ENCODE measurements around the gene KCNQ1OT1.

Gene KCNQ1OT1

DNA sequence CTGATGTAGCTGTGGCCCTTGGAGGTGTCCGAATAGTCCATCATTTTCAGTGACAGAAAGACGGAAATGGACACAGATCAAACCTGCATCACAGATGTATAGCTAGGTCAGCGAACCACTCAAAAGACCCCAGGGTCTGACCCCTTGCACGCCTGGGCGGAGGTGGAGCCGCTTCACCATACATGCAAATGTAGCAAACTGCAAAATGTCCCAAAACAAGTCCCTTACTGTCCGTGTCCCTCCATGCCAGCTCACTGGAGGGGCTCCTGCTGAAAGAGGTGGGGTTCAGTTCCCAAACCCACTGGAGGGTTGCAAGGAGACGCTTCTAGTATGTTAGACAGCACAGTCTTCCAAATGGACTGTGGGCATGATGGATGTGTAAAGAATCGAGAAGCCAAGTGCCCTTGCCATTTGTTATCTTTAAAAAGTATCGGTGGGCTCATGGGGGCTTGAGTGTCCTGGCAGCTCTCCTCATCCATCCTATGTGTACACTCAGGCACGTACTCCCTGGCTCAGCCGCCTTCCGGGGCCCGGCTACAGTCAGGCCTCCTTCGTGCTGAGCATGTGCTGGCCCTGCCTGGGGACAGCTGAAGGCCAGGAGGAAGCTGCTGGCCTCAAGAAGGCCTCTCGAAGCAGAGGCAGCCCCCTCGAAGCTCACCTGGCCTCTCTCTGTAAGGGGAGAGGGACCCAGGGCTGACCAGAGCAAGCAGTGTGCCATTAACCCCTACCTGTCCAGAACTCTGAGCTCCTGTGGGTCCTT lies 20.2 kb upstream of the KCNQ1OT1 start:
- DNase-seq = no peak

DNA sequence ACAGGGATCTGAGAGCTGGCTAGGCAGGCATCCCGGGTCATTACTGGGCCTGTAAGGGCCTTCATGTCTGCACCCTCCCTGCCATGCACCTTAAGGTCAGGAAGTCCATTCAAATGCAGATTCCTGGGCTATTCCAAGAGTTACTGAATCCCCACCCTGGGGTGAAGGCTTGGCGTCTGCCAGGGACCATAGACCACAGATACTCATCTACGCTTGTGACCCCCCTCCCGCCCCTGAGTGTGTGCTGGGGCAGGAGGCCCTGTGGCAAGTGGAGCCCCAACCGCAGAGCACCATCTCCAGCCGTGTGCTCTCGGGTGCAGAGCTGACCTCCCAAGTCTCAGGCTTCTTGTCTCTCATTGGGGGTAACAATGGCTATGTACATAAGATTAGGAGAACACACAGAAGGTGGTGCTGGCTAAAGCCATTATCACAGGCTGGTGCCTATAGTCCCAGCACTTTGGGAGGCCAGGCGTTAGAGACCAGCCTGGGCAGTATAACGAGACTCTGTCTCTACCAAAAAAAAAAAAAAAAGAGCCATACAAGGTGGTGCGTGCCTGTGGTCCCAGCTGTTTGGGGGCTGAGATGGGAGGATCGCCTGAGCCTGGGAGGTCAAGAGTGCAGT lies 19.1 kb upstream of the KCNQ1OT1 start:
- no peak for DNase-seq

DNA sequence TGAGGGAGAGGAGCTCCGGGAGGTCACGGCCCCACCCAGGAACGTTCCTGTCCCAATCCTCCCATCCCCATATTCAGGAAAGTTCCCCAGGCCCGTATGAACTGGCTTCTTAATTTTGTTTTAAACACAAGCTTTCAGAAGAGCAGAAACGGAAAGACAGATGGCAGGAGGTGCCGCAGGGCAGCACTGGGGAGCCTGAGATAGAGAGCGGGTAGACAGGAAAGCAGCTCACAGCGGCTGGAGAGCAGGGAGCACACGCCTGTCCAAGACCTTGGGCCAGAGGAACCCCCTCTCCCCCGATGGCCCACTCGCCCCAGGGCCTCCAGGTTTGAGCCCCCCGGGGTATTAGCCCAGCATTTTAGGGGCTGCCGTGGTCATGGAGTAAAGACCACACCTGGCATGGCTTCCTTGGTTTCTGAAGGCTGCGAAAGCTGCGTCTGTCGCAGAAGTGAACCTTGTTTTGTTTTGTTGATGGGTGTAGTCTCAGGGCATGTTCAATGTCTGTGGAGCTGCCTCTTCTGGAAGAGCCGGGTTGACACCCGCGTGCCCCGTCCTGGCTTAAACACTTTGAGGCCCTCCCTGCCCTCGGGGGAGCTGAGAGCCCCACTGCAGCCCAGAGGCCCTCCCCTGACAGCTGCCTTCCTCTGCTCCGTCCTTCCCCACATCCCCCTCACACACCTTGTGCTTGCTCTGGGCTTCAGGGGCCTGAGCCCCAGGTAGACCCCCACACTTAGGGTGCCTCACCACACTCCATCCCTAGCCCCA lies 17.9 kb upstream of the KCNQ1OT1 start:
- no peak for DNase-seq

DNA sequence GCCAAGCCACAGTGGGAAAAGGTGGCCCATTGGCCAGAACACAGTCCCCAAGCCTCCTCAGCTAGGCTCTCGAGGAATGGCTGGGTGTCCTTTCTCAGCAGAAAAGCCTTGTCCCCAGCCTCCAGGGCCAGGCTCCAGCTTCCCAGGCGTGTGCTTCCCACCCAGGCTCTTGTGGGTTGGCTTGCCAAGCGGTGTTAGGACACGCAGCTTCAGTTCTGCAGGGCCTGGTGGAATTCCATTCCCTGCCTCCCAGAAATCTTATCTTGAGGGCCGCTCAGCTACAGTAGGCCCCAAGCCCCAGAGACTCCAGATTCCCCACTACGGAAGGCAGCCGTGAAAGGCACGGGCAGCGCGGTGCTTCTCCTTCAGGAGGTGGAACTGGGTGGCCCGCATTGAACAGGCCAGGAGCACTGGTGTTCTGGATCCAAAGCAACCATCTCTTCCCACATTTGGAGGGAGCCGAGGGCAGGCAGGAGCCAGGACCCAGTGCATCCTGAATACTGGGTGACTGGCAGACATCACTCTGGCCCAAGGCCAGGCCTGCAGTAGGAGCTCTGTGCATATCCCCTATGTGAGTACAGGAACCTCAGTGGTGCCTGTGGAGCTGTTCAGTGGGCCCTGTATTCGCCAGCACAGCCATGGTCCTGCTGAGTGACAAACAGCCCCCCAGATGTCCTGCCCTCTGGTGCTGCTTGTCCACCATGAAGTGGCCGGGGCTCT lies 16.7 kb upstream of the KCNQ1OT1 start:
- DNase-seq = no peak

DNA sequence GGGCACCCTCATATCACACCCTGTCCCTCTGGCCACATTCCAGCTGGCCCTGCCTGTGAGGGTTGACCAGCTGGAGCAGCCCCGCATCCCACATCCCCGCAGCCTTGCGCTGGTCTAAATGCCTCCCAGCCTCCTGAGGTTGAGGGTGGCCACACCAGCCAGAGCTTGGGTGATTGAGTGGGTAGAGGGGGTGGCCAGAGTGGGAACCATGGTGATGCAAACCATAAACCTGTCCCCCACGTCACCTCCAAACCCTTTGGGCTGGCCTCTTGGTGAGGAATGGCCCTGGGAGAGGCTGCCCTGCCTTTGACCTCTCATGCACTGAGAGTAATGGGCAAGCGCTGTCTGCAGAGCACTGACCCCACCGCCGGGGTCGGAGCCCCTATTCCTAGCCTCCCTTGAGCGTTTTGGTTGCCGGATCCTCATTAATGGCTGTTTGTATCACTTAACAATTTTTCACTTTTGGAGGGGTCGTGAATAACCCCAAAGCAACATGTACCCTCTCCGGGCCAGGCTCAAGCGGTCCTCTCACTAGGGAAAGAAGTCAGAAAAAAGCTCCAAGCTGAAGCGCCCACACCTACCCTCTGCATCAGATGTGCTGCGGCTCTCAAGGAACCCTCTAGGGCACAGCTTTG lies 16.0 kb upstream of the KCNQ1OT1 start:
- DNase-seq = no peak

DNA sequence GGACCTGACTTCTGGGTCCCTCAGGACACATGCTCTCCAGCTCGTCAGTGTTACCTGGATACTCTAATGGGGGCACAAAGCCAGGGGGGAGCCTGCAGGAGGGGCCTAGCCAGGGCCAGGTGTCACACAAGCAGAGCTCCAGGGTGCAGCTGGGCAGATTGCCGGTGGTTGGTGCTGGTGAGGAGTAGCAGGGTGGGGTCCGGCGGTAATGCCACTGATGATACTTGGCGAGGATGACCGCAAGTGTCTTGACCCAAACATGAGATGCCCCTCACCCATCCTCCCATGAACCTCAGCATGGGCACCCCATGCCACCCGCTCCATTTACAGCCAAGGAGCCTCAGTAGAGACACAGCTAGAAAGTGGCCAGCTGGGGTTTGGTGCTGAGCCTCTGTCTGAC lies 15.1 kb upstream of the KCNQ1OT1 start:
- no peak for DNase-seq

DNA sequence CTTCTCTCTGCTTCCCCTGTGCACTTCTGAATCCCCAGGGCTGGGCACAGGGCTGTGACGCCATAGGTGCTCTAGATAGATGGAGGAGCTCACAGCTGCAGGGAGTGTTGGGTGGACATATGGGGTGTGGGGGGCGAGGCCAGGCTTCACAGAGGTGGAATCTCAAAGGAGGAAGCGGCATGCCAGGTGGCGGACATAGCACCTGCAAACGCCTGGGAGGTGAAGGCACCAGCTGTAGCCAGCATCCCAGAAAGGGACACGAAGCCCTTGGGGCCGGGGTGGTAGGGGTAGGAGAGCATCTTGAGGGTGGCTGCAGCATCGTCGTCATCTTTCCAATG lies 14.6 kb upstream of the KCNQ1OT1 start:
- no peak for DNase-seq

DNA sequence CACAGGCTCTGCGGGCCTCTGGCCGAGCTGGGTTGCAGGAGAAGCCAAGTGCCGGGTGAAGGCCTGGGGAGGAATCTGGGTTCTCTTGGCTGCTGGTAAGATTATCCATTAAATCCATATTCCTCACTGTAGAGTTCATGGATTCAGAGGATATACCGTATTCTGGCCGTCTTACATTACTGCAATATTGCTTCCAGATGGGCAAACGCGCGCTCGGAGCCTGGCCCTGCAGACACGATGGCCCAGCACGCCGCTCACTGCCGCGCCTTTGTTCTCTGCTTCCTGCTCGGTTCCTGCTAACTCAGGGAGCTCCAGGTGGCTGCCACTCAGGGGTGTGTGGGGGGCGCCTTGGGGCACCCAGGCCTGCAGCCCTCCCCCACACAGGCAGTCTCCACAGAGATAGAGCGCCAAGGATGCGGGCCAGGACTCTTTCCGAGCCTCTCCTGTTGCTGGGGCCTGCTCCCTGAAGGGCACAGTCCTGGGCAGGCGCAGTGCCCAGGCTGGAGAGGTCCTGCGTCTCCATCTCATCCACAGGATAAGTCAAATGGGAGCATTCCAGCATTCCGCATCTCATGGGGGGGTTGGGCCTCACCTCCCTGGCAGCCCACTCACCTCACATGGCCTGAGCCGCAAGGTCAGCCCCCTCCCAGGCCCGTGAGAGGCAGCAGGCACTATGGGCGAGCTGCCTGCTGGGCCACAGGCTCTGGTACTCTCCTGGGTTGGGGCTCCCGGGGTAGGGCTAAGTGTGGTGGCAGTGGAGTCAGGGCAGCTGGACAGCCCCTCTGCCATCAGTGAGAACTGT lies 14.1 kb upstream of the KCNQ1OT1 start:
- no peak for DNase-seq

DNA sequence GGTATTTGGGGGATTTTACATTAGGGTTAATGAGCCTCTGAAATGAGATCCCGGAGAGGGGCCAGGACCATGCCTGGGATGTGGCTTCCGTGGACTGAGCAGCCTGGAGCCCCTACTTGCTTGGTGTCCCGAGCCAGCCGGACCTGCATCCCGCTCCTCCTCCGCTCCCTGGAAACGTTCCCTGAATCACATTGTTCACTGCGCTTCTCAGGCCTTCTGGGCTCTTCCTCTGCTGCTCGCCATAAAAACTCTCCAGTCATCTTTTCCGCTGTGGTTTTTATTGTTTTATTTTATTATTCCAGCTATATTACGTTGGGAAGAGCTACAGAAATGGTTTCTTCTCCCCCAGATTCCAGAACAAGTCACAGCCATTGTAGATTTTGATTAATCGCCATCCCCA lies 13.3 kb upstream of the KCNQ1OT1 start:
- no peak for DNase-seq

DNA sequence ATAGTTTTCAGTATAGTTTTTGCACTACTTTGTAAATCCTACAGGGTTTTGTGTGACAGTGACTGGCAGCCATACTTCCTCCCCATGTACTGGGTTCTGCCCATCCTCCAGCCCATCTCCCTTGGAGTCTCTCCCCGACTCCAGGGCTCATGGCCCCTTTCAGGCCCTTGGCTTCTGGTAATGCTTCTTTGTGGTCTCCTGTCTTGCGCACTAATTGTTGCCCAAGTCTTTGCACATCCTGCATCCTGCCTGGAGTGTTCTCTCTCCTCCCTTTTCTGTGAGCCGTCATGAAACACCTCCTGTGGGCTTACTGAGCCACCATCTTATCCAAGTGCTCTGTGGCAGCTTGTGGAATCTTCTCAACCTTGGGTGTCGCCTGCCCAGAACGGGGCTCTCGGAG lies 11.4 kb upstream of the KCNQ1OT1 start:
- DNase-seq = no peak

DNA sequence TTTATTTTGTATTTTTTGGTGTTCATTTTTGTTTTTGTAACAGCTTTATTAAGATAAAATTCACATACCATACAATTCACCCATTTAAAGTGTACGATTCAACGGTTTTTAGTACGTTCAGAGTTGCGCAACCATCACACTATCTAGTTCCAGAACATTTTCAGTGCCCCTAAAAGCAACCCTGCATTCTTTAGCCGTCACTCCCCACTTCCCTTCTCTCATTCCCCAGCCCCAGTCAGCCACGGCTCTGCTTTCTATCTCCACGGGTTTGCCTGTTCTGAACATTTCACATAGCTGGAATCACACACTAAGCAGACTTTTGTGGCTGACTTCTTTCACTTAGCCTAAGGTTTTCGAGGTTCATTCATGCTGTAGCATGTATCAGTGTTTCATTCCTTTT lies 9.6 kb upstream of the KCNQ1OT1 start:
- DNase-seq = no peak

DNA sequence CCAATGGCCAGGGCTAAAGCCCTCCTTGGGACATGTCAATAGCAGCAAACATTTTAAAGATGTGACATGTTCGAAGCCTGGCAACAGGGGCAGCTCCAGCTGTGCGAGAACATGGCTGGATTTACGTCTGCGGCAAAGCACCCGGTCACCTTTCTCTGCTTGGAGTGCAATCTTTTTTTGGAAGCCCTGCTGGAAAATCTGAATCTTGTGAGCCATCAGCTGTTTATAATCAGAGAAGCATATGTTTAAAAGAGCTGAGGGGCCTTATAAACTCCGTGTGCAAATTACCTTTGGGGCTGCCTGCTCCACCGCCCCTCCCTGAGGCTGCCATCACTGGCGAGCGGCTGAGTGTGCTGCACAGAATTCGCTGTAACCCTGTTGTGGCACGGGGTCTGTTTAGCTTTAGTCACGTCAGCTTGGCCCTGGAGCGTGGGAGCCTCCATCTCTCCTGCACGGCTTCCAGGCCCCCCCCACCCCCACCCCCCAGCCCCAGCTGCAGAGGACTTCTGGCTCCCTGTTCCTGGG lies 9.0 kb upstream of the KCNQ1OT1 start:
- no peak for DNase-seq

DNA sequence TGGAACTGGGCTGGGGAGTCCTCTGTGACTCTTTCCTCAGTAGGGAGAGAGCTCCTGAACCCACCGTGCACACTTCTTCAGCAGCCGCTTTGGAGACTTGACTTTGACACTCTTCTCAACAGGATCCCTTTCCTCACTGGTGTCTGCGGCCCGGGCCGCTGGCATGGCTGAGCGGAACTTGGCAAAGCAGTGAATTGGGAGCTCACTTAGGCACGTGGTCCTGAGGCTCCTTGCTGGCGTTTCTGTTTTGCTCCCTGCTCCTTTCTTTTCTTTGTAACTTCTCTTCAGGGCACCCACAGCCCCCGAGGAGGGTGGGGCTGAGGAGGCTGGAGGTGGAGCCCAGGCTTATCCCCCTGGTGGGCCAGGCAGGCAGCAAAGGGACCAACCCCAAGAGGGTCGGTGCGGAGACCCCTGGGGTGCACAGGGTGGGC lies 8.4 kb upstream of the KCNQ1OT1 start:
- DNase-seq = no peak

DNA sequence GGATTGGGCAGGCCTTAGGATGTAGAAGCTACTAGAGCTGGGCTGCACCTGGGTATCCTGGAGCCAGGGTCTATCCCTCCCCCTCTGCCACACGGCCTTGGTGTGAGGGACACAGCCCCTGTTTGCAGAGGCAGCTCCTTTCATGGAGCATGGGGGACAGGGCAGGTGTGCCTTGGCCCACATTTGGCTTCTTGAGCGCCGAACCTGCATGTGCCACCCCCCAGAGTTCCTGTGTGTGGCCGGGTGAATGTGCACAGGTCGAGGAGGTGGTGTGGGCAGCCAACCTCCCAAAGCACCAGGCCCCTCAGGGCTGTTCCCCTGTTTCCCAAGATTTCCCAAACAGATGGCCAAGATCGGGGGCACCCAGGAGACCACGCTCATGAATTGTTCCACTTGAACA lies 7.9 kb upstream of the KCNQ1OT1 start:
- DNase-seq = no peak

DNA sequence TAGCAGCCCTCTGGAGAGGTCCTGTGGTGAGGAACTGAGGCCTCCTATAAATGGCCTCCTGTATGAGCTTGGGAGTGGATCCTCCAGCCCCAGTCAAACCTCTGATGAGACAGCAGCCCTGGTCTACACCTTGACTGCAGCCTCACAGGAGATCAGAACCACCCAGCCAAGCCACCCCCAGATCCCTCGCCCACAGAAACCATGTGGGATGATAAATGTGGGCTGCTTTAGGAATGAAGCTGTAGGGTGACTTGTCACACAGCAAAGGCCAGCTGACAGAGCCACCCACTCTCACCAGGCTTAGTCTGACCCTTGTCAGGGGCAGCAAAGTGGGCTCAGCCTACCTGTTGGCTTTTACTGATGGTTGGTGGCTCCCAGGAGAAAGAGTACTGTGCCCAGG lies 6.5 kb upstream of the KCNQ1OT1 start:
- no peak for DNase-seq

DNA sequence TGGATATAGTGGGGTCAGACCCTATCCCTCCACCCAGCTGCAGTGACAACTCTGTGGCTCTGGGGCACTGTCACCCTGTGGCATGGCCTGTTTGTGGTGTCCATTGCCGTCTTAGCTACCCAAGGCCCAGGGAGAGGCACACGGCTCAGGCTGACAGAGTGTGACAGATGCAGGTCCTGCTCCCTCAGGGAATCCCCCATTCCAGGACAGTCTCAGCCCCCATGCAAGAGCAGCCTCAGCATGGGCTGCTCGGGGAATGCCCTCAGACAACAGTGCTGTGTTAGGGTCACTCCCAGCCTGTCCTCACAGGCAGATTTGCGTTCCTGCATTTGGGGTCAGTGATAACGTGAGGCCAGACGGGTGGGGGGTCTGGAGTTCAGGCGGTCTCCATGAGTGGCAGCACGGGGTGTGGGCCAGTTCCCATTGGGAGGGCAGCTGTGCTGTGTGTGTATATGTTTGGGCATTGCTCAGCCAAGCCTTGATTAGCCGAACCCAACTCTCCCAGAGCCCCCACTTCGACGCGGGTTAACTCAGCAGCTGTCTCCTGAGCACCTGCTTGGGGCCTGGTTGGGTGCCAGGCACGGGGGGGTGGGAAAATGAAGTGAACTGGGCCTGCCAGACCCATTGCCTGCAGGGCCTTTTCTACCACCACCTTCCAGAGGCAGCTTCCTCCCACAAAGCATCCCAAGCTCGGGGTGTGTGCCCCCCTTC lies 5.3 kb upstream of the KCNQ1OT1 start:
- no peak for DNase-seq

DNA sequence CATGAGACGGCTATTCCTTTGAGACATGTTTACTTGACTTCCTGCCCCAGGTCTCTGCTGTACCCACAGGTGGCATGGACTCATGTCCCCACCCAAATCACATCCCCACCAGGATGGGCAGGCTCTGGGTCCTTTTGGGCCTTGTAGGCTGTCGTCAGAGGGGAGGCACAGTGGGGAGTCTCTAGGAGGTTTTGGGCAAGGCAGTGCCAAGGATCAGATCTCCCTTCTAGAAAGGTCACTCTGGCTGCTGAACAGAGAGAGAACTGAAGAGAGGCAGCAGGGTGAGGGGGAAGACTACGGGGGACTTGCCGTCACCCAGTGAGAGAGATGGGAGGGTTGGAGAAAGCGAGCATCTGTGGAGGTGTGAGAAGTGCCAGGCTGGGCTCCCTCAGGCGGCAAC lies 4.6 kb upstream of the KCNQ1OT1 start:
- no peak for DNase-seq

DNA sequence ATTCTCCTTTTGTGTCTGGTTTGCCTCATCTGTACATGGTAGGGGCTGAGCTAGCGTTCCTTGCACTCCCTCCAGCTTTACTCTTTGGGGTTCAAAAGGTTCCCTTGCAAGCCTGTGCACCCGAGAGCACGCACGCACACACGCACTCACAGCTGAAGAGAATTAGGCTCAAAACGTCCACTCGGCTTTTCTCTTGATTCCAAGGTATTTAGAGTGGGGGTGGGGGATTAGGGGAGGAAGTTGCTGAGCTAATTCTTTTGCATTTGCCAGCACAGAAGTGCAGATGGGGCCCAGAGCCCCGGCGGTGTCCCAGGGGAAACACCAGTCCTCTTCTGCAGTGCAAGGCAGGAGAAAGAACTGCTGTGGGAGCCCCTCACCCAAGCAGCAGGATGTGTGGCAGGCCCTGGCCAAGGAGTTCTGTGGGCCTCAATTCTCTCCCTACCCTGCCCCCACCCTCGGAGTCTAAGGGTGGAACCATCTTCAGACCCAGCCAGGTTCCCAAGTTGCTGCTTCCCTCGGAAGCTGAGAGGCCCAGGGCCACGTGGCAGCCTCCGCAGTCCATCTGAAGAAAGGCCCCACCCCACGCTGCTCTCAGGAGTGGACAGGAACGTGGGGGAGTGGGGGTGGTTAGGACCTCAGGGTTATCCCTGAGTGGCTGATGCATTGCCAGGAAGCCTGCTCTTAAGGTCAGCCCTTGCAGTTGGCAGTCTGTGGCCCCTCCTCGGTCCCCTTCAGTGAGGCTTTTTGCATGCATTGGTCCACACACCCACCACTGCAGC lies 3.8 kb upstream of the KCNQ1OT1 start:
- no peak for DNase-seq

DNA sequence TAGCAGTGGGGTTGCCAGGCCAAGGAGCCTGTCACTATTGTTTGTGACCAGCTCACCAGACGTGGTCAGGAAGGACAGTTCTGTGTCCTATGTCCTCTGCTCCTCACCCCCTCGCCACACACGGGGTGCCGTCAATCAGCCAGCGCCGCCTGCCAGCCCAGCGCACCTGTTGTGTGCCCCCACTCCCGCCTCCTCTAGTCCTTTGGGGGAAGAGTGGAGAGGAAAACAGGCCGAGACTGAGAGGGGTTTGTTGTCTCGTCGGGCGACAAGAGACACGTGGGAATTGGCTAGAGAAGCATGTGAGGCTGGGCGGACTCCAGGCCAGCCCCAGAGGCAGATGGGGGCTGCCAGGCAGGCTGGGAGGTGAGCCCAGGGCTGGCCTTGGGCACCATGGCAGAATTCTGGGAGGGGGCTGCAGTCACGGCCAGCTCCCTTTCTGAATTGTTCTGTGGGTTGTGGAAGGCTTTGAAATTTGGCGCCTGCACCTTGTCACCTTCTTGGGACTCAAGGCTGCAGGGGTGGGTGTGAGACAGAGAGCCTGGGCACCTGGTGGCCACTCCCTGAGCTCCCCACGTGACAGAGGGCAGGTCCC lies 3.1 kb upstream of the KCNQ1OT1 start:
- no peak for DNase-seq

DNA sequence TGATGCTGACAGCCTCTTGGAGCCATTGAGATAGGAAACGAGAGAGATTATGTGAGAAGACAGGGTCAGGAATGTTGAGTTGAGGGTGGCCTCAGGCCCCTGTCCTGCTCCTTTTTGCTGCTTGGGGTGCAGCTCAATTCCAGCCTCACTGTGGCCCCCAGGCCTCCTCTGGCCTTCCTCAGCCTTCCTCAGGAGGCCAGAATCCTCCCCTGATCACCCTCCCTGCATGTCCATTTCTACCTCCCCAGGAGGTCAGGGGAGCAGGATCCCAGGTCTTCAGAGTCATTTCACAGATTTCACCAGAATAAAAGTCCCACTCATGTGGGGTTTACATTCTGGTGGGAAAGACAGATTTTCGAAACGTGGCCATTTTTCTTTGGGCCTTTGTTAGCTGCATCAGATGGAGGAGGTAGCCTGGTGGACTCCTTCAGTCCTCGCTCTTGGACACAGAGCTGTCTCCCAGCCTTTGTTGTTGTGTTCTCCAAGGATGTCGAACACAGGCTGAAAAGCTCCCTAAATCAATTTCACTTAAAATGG lies 2.2 kb upstream of the KCNQ1OT1 start:
- DNase-seq = no peak

All from retina (tissue), 1 donor.